Fibroblast of lung (primary cell): Measurements from ENCODE around the gene FBRSL1.

Experiments used
- CTCF ChIP-seq, 2 donors: IDR thresholded peaks in 1 of 2; conservative IDR thresholded peaks in 1 of 2; 1 replicate in 1 of 2; 2 replicates in 1 of 2; pipeline ENCODE4 v1.5.1; 2011 to 2012; ENCODE audit warnings: low read length in 2 of 2, control low read depth in 1 of 2, inconsistent platforms in 1 of 2, low read depth in 1 of 2, mild to moderate bottlenecking in 1 of 2
- EZH2 ChIP-seq: IDR thresholded peaks from 2 replicates; pipeline ENCODE4 v1.5.1; 2012; ENCODE audit warnings: low read length, control low read depth, mild to moderate bottlenecking; ENCODE audit errors: missing control alignments

GRCh38 chr12:132479938-132480622 lies 9.9 kb upstream of the FBRSL1 start:
- TF ChIP-seq EZH2 (no peak), CTCF (conservative IDR thresholded peaks at IDR 0.05 in 1 of 2, IDR thresholded peaks at IDR 0.05 in 1 of 2; ENCODE audit: low read depth in 1 of 2, low read length in 2 of 2) (no peak)
